Brain microvascular endothelial cell (primary cell): ENCODE results near the gene PRKCG.

ENCODE experiments used
- DNase-seq: peaks from one replicate; pipeline ENCODE4 v3.0.0-alpha.2; 2020
- H3K27ac ChIP-seq: fragments of 250-450 bp; sonication (Bioruptor Pico); 2 replicates; pipeline ENCODE4 v1.5.1; 2020; ENCODE audit warnings: mild to moderate bottlenecking, moderate library complexity
- H3K27me3 ChIP-seq: fragments of 250-450 bp; sonication (Bioruptor Pico); replicated peaks from 2 replicates; pipeline ENCODE4 v1.5.1; 2020; ENCODE audit warnings: mild to moderate bottlenecking
- H3K36me3 ChIP-seq: fragments of 250-450 bp; sonication (Bioruptor Pico); replicated peaks from 2 replicates; pipeline ENCODE4 v1.5.1; 2020; ENCODE audit warnings: mild to moderate bottlenecking
- H3K4me3 ChIP-seq: 2 replicates; pipeline ENCODE4 v1.5.1; 2011; ENCODE audit warnings: low read depth, mild to moderate bottlenecking, control low read depth, low read length, moderate library complexity
- CTCF ChIP-seq: IDR thresholded peaks from 2 replicates; pipeline ENCODE4 v1.5.1; 2011; ENCODE audit warnings: low read depth, mild to moderate bottlenecking, moderate library complexity, low read length, control low read depth, inconsistent platforms; ENCODE audit errors: missing control alignments
- in situ Hi-C: cut with HindIII; loops from 2 replicates; pipeline ENCODE4 v1.10.0; 2017; ENCODE audit warnings: low sequenced_read_pairs, low pct_ligation_motif_present

Gene PRKCG

GRCh38 chr19:53882391-53883050 is 524 bp downstream of the PRKCG start:
- in situ Hi-C loops = no loop called here
- Histone ChIP-seq H3K27ac (no peak overlapping the region), H3K36me3 (no peaks in the 10 kb centered on the region), H3K4me3 (no peak overlapping the region), H3K27me3 (peaks cover 25% of the 10 kb centered on the region)
- DNase-seq = no peak
- no peak for TF ChIP-seq CTCF

GRCh38 chr19:53883231-53883661 is 1.2 kb downstream of the PRKCG start:
- Histone ChIP-seq H3K4me3 (no peak overlapping the region), H3K36me3 (no peaks in the 10 kb centered on the region), H3K27ac (no peak overlapping the region), H3K27me3 (peaks cover 25% of the 10 kb centered on the region)
- no peak for DNase-seq
- no peak for TF ChIP-seq CTCF
- in situ Hi-C loops = no loop called here

GRCh38 chr19:53883741-53884140 is 1.7 kb downstream of the PRKCG start:
- Histone ChIP-seq H3K27me3 (peaks cover 25% of the 10 kb centered on the region), H3K4me3 (no peak overlapping the region), H3K36me3 (no peaks in the 10 kb centered on the region), H3K27ac (no peak overlapping the region)
- in situ Hi-C loops = no loop called here
- no peak for DNase-seq
- TF ChIP-seq CTCF = no peak

- in situ Hi-C loops = no loop called here
- TF ChIP-seq CTCF = no peak
- no peaks in the 10 kb centered on the region for H3K36me3 ChIP-seq
- H3K27ac ChIP-seq = no peak overlapping the region
- H3K4me3 ChIP-seq = no peak overlapping the region
- H3K27me3 ChIP-seq = peaks cover 25% of the 10 kb centered on the region
- DNase-seq = no peak
Observed at GRCh38 chr19:53884256-53884655, 2.3 kb downstream of the PRKCG start.

- DNase-seq = no peak
- no peak for TF ChIP-seq CTCF
- Histone ChIP-seq H3K27ac (no peak overlapping the region), H3K27me3 (peaks cover 25% of the 10 kb centered on the region), H3K4me3 (no peak overlapping the region), H3K36me3 (no peaks in the 10 kb centered on the region)
- in situ Hi-C loops = no loop called here
Observed at GRCh38 chr19:53885036-53885435, 3.0 kb downstream of the PRKCG start.
